ENCODE data around the gene BCL2L1. TPM values are rescaled to one million over a fixed set of nuclear protein-coding genes. Genes with fewer than 3 reads are reported as not detected.

The BCL2L1 gene
- total and polyA plus RNA-seq, 10 of the 15 experiments (the other 5 are each of a cell fraction or from before 2014, with no cell fraction given) = 0.63 to 67.7 (median 43.6) TPM

GRCh38 chr20:31712112-31712553, 10.5 kb downstream of the BCL2L1 start:
- ATAC-seq = no peak
- no peak for FAIRE-seq
- Histone ChIP-seq H4K20me1 (ENCODE audit: control insufficient read depth, insufficient read depth) (no peaks in the 10 kb centered on the region), H3K4me2 (ENCODE audit: control insufficient read depth, insufficient read depth) (peak overlapping the region; percentile 41), H3K36me3 (ENCODE audit: control insufficient read depth in 2 of 2, insufficient read depth in 2 of 2, low read length in 1 of 2) (peaks cover 6 to 12% of the 10 kb centered on the region in 2 experiments), H2AFZ (ENCODE audit: control insufficient read depth, low read depth, low read length) (no peak overlapping the region), H3K27ac (ENCODE audit: control insufficient read depth, insufficient read depth) (no peak overlapping the region), H3K4me3 (no peak overlapping the region; the same call in 1 of the 2 replicates), H3K79me2 (ENCODE audit: control insufficient read depth, insufficient read depth, low read length) (peaks cover 69% of the 10 kb centered on the region), H3K9me3 (replicated peaks; ENCODE audit: control insufficient read depth, insufficient read depth, low read length) (no peaks in the 10 kb centered on the region; the same call in 2 of the 3 replicates), H3K9ac (ENCODE audit: control insufficient read depth, insufficient read depth, low read length) (no peak overlapping the region), H3K4me1 (ENCODE audit: control insufficient read depth, insufficient read depth, low read length) (peaks cover 27% of the 10 kb centered on the region), H3K27me3 (replicated peaks in 1 of 2; ENCODE audit: control insufficient read depth in 2 of 2, insufficient read depth in 2 of 2, low read length in 1 of 2) (no peaks in the 10 kb centered on the region)
- no TSS peak for BruUV-seq (replicated peaks)
- ChIA-PET SMC1A (ENCODE audit: uncharacterized antibody, unreplicated experiment) (interaction anchor here (0.7 to 2.4 kb wide), 5 partner anchors 8 to 50 kb away, joined by 3 to 8 read pairs (median 5); no protein-coding TSS in a partner anchor), CTCF (interaction anchor here (1.3 to 25.1 kb wide), 4 partner anchors 8 to 51 kb away, joined by 5 to 254 read pairs (median 6); partner anchors contain the start of gene BCL2L1), RAD21 (ENCODE audit: unreplicated experiment) (interaction anchor here (1.0 to 2.5 kb wide), 6 partner anchors 8 to 78 kb away, joined by 4 to 16 read pairs (median 6); partner anchors contain the start of gene BCL2L1), POLR2A (interaction anchor here (2.3 kb wide), 1 partner anchor 9 kb away, joined by 6 read pairs; no protein-coding TSS in a partner anchor)
- 88% methylated on average over 5 of the region's 5 CpGs for WGBS (ENCODE audit: insufficient coverage, insufficient replicate concordance, low lambda C conversion rate, missing lambda C conversion rate)
- TF ChIP-seq HSF1 (IDR thresholded peaks at IDR 0.05; ENCODE audit: low read depth, low read length) = no peak
- TF ChIP-seq, protein P1, sequence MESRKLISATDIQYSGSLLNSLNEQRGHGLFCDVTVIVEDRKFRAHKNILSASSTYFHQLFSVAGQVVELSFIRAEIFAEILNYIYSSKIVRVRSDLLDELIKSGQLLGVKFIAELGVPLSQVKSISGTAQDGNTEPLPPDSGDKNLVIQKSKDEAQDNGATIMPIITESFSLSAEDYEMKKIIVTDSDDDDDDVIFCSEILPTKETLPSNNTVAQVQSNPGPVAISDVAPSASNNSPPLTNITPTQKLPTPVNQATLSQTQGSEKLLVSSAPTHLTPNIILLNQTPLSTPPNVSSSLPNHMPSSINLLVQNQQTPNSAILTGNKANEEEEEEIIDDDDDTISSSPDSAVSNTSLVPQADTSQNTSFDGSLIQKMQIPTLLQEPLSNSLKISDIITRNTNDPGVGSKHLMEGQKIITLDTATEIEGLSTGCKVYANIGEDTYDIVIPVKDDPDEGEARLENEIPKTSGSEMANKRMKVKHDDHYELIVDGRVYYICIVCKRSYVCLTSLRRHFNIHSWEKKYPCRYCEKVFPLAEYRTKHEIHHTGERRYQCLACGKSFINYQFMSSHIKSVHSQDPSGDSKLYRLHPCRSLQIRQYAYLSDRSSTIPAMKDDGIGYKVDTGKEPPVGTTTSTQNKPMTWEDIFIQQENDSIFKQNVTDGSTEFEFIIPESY (IDR thresholded peaks at IDR 0.05) = peak; percentile 39; the same call in 1 of the 2 replicates
- intact Hi-C loops (cut with micrococcal nuclease; ENCODE audit: unreplicated experiment) (no loop called here), in situ Hi-C loops (cut with MboI) (no loop called here)
- DNase-seq (ENCODE audit: low read depth, low spot score) = no peak
